ENCODE results near the gene CCL11.

The CCL11 gene

DNA sequence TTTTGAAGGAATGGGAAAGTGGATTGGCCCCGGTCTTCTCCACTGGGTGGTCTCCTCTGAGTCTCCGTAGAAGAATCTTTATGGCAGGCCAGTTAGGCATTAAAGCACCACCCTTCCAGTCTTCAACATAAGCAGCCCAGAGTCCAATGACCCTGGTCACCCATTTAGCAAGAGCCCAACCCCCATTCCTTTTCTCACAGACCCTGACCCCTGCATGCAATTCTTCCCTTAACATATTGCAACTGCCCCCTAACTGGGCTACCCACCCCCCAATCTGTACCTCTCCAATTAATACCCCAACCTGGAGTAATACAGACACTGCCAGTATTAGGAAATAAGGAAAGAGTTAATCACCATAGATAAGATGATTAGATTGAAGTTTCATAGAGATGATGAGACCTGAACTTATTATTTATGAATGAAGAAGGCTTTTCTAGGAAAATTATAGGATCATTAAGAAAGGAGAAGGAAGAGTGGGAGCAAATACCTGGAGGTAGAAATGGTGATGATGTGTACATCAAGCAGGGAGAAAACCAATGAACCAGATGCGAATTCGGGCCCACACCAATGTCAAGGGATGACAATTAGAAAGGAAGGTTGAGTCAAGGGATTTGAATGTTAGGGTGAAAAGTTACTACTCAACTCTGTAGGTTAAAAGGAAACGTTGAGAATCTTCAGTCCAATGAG lies 28.1 kb upstream of the CCL11 start:
- DNase-seq (ENCODE audit: low spot score) = no peak

DNA sequence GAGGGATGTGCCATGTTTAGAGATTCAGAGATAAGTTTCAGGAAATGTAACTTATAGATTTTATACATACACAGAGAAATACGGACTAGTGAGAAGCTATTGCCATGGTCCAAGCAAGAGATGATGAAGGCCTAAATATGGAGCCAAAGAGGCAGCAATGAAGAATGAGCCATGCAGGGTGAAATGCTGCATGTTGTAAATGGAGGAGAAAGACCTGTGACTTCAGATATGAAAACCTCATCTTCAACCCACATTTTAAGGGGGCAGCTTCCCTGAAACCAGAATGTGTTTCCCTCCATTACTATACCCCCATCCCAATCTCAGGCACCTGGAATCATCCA lies 27.6 kb upstream of the CCL11 start:
- DNase-seq (ENCODE audit: low spot score) = no peak

DNA sequence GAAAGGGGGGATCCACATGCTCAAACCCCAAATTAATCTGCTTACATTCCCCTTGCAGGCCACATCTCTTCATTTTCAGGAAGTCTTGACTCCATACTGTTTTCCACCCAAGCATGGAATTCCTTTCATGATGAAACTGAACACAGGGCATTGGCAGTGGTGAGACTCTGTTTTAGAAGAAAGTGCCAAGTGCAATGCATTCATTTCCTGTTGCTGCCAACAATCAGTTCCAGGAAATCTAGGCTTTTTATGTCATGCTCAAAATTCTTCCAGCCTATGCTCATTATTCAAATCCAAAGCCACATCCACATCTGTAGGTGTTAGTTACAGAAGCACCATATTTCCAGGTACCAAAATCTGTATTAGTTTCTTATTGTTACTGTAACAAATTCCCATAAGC lies 26.4 kb upstream of the CCL11 start:
- DNase-seq (ENCODE audit: low spot score) = no peak

DNA sequence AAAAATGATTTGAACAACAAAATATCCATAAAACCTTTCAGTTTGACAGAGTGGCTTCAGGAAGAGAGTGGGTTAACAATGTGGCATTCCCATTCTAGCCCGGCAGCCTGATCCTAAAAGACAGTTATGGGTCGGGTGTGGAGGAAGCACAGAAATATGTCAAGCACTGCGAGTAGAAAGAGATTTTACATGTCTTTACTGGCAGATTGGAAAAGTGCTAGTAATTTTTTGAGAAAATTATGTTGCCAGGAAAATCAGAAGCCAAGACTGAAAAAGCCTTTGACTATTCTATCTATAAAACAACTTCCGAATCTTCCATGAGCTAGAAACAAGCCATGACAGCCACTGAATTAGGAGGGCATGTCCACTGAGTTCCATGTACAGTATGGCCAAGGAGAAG lies 24.7 kb upstream of the CCL11 start:
- DNase-seq (ENCODE audit: low spot score) = no peak

DNA sequence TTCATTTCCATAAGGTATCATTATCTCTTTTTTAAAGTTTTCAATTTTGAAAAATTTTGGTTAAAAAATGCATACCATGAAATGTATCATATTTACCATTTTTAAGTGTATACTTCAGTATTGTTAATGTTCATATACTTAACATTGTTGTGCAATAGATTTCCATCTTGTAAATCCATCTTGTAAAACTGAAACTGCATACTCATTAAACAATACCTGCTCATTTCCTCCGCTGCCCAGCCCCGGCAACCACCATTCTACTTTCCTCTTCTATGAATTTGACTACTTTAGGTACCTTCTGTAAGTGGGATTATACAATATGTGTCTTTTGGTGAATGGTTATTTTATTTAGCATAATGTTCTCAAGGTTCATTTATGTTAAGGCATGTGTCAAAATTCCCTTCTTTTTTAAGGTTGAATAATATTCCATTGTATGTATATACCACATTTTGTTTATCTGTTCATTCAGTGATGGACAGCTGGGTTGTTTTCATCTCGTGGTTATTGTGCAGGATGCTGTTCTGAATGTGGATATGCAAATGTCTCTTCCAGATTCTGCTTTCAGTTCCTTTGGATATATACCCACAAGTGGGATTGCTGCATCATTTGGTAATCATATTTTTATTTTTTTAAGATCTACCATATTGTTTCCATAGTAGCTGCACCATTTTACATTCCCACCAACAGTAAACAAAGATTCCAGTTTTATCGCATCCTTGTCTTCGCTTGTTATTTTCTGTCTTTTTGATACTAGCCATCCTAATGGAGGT lies 23.8 kb upstream of the CCL11 start:
- no peak for DNase-seq (ENCODE audit: low spot score)

DNA sequence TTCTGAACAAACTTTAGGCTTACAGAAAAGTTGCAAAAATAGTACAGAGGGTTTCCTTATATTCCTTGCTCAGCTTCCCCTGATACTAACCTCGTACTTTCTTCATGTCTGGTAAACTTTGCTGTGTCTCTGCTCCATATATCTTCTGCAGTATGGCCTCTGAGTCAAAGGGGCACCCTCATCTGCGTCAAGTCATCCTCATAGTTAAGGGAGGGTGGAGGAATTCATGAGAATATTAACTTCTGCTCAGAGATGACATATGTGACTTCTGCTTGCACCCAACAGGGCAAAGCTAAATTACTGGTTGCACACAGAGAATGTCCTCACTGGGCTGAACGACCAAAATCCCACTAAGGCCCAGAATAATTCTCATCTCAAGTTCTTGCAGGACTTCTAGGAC lies 19.8 kb upstream of the CCL11 start:
- DNase-seq (ENCODE audit: low spot score) = no peak

DNA sequence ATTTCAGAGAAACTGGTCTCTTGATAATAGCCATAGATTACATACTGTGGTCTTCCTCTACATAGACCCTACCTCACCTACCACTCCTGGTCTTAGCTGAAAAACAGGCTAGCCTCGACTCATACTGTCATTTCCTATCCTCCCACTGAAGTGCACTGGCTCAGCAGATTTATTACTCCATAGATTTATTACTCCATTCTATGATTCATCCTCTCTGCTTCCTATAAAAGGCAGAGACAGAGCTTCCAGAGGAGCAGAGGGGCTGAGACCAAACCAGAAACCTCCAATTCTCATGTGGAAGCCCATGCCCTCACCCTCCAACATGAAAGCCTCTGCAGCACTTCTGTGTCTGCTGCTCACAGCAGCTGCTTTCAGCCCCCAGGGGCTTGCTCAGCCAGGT lies 15.6 kb upstream of the CCL11 start, which contains the start of gene CCL7:
Gene CCL7, plus strand, starts transcription at position 253 of the 400 bp plus-strand sequence. Its CDS starts 70 bp downstream, at position 323.
- DNase-seq (ENCODE audit: low spot score) = no peak

DNA sequence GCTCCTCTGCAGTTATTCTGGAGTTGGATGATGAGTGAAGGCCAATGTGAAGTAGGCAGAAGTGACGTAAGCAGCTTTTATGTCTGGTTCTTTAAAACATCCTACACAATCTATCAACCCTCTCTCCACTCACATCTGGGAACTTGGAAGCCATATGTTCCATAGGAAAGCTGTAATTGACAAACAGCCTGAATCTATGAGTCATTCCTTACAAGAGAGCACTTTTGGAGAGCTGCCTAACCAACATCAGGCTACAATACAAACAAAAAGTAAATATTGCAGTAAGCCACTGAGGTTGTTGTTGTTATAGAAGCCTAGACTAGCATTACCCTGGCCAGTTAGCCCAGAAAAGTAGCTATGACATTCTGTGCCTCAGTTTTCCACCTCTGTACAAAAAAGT lies 9.7 kb upstream of the CCL11 start:
- no peak for DNase-seq (ENCODE audit: low spot score)

DNA sequence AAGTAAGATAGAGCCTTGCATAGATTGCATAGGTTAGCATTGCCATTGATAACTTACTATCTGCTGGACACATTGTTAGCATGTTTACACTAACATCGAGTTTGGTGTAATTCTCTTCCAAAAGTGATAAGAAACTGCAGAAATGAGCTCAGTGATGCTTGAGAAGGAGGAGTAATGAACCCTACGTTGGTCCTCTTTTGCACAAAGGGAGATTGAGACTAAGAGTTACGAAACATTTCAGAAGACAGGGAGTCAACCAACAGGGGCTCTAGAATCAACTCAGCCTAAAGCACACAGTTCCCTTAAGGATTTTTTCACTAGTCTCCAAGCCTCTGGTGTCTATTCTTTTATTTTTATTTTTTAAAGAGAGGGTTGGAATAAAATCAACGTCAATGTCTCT lies 8.7 kb upstream of the CCL11 start:
- DNase-seq (ENCODE audit: low spot score) = no peak

DNA sequence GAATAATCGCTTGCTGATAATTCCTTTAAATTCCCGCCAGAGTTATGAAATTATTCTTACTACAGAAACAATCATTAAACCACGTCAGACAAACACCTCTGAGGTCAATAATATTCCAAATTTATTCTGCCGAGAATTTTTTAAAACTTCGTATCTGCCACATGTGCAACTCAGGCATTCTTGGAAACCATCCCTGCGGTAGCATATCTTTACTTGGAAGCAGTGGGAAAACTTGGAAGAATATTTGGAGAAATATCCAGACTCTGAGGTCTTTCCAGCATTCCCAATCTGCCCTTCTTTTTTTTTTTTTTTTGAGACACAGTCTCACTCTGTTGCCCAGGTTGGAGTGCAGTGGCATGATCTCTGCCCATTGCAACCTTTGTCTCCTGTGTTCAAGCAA lies 2.0 kb upstream of the CCL11 start:
- no peak for DNase-seq (ENCODE audit: low spot score)

DNA sequence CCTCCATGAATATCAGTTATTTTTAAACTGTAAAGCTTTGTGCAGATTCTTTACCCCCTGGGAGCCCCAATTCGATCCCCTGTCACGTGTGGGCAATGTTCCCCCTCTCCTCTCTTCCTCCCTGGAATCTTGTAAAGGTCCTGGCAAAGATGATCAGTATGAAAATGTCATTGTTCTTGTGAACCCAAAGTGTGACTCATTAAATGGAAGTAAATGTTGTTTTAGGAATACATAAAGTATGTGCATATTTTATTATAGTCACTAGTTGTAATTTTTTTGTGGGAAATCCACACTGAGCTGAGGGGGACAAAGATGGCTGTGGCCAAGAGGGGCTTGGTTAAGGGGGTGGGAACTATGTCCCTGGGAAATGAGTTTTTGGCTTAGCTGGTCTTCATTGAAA lies 2.3 kb downstream of the CCL11 start:
- DNase-seq (ENCODE audit: low spot score) = no peak

DNA sequence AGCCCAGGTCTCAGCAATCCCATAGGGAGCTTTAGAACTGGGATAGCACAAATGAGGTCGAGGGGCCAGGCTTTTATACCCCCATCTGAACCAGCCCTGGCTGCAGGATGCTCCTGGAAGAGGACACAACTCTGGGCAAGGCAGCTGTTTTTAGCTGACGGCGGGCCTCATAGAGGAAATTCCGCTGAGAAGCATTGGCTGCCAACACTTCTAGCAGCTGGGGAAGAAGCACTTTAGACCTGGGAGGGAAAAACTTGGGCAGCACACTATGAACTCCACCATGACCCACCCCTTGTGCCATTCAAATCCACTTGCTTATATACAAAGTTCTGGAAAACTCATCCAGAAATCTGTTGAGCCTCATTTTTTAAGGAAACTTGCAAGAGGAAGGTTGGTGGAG lies 5.0 kb downstream of the CCL11 start:
- DNase-seq (ENCODE audit: low spot score) = no peak

DNA sequence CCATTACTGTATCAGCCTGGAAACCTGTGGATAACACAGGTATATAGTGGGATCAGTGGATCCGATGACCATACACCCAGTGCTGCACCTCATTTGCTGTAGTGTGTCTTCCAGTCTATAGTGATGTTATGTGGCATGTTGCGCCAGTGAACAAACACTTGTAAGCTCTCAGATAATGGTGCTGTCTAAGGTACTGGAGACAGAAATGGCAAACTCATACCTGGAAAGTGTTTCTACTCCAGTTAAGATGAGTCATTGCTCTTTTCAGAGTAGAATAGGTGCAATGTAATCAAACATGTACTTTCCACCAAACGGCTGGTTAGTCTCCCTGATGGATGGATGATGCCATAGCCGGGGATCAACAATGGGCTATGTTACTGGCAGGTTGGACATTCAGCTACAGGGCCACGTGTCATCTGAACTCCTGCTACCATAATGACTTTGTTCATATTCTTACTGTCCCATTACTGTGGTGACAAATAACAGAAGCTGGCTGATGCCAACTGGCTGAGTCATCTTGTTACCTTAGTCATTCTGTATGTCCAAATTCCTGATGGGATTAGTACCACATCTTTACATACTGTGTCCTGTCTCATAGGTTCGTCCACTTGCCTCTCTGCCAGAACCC lies 6.3 kb downstream of the CCL11 start:
- DNase-seq (ENCODE audit: low spot score) = no peak

DNA sequence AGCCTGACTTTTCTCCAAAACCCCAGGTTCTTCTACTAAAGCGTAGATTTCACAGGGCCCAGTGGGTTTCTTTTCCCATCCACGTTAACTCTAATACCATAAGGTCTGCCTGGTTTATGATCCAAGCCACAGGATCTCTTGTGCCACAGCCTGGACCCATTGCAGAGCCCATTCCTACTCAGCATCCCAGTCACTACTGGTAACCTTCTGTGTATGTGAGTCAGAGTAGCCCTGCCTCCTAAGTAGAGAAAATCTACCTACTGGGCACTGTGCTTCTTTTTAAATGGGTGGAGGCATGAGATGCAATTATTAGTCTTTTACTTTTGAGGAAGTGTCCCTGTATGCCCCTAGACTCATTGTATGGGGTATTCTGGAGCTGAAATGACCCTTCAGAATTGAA lies 13.5 kb downstream of the CCL11 start:
- DNase-seq (ENCODE audit: low spot score) = no peak

DNA sequence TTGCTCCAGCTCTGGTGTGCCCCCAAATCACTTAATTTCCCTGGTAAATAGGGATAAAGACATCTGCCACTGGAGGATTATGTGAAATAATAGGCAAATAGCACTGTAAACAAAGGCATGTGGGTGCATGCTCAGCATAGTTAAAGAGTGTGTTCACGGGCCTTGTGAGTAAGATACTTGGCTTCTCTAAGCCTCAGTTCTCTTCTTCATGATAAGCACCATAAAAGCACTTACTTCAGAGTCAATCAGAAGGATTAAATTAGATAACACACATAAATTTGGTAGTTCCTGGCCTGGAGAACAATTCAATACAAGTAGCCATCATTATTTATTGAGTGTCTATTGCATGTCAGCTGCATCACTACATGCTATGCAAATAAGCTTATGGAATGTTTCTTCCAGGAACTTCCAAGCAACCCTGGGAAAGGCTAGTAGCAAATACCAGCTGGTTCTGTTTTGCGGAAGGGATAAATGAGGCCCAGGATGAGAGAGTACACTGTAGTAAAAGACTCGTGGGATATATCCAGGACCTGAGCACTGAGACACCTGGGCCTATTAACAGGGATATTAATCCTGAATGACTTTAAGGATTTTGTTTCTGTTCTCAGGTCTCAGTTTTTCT lies 14.5 kb downstream of the CCL11 start:
- no peak for DNase-seq (ENCODE audit: low spot score)

DNA sequence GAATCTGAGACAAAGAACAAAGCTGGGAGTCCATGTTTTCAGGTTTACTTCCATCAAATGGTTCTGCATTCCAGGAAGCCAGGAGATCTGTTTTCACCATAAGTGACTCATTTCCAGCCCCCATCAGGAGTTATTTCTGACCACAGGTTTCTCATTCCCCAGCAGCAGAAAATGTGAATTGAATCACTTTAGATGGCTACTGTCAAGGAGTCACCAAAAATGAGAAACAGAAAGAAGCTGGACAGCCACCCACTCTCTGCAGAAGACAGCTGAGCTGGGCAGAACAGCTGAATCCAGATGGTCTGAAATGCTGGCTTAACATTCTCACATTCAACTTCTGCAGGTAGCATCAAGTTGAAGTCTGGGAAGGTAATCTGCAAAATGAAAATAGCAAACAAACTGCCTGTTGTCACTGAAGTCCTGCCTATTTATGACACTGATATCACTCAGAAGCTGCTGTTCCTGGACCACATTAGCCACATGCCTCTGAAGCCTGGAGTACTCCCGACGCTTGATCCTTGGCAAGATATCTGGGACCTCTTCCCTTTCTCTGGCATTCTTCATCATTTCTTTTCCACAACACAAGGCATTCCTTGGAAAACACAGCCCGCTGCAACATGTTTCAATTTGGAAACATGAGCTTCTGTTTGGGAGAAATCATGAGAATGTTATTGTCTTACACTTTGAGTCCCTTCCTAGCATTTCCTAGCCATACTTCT lies 15.3 kb downstream of the CCL11 start:
- no peak for DNase-seq (ENCODE audit: low spot score)

DNA sequence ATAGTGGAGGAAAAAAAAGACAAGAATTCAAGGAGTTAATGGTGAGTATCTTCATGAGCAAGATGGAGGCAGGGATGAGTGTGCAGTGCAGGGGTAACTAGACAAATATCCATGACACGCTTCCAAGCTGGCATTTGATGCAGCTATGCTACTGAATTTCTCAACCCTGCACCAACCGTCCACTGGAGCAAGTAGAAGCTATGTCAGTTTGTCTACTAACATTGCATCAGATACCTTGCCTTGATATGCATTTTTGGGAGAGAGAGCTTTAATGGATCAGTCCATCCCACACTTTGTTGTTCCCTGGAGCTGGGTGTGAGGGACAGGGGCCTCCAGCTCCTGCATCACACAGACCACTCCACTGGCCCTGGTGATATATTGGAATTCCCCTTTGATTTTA lies 16.4 kb downstream of the CCL11 start:
- no peak for DNase-seq (ENCODE audit: low spot score)

DNA sequence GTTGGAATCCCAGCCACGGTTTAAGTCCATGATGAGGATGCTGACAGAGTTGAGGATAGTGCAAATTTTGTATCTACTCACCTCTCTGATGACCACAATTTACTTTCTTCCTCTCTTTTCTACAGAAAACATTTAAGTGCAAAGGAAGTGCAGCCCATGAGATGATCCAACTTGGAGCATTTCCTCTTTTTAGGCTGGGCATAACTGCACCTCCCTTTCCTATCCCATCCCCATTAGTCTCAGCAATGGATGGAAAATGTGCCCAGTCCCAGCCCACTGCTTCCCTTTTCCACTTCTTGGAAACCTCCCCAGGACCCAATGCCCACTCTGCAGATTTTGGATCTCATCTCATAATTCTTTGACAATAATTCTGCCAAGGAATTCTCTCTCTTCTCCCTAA lies 17.1 kb downstream of the CCL11 start:
- DNase-seq (ENCODE audit: low spot score) = no peak

DNA sequence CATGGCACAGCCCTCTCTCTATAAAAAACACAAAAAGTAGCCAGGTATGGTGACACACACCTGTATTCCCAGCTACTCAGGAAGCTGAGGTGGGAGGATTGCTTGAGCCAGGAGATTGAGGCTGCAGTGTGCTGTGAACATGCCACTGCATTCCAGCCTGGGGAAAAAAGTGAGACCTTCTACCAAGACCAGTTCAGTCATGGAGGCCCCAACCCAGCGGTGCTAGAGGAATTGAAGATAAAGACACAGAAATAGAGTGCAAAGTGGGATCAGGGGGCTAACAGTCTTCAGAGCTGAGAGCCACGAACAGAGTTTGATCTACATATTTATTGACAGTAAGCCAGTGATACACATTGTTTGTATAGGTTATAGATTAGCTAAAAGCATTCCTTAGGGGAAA lies 18.1 kb downstream of the CCL11 start:
- DNase-seq (ENCODE audit: low spot score) = no peak

DNA sequence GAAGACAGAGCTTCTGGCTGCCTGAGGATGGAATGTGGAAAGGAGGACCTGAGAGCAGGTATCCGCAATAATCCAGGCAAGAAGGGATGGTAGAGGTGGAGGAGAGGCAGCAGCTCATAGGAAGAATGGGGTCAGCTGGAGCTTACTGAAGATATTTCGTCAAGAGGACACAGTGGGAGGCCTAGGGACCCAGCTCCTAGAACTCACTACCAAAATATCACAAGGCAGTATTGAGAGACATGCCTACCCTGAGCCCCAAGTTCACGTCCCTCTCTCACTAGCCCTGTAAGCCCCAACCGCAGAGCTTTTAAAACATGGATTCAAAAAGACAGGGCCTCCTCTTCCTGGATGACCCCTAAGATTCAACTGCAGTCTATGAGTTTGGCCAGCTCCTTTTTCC lies 19.5 kb downstream of the CCL11 start:
- no peak for DNase-seq (ENCODE audit: low spot score)

DNA sequence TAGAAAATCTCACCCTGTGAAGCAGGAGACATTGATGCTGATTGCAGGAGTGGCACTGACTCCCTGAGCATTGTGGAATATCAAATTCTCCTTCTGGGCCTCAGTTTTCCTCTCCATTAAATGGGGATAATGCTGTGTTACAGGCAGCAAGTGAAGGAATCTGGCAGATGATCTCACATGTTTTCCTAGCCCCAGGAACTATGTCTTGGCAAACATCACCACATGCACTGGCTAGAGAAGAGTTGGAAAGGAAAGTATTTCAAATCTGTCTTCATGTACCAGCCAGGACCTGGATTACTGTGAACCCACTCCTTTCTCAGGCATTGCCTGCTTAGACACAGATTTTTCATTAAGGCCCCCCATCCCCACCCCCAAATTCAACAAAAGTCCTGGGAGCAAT lies 20.1 kb downstream of the CCL11 start:
- DNase-seq (ENCODE audit: low spot score) = no peak

DNA sequence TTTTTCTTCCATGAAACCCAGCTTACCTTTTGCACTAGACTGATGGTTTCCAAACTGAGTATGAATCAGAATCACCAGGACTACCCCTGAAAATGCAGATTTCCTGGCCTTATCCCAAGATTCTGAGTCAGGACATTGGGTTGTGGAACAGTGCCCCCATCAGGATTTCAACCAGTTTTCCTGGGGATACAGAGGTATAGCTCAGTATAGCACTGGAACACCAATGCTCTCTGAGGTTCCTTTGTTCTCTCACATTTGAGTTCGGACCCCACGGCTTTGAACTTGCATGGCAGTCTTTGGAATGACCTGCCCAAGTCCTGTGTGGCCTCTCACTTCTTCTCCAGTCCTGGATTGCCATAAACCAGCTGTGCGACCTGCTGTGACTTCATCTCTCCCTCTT lies 20.9 kb downstream of the CCL11 start:
- DNase-seq (ENCODE audit: low spot score) = no peak

Measured in germinal center (tissue), 1 donor.